Measurements from ENCODE around the gene HYI. TPM values are rescaled to one million over a fixed set of nuclear protein-coding genes. Genes with fewer than 3 reads are reported as not detected.

Gene HYI
- total and polyA plus RNA-seq, 4 donors: 26.9 to 34.9 (median 29.8) TPM

- no peak overlapping the region for H3K4me3 ChIP-seq (ENCODE audit: low read depth in 1 of 3, low read length in 3 of 3)
- TF ChIP-seq REST (IDR thresholded peaks at IDR 0.05): no peak
- no peak for TF ChIP-seq HNF4G (IDR thresholded peaks at IDR 0.05)
- no peak for TF ChIP-seq EGR1 (IDR thresholded peaks at IDR 0.05; ENCODE audit: low read depth in 2 of 2)
- no peak for TF ChIP-seq GABPA (IDR thresholded peaks at IDR 0.05 in 1 of 2, conservative IDR thresholded peaks at IDR 0.05 in 1 of 2)
- no peaks in the 10 kb centered on the region for H3K36me3 ChIP-seq (ENCODE audit: control insufficient read depth in 4 of 4, insufficient read depth in 3 of 4, low read depth in 1 of 4, low read length in 3 of 4)
- H3K27ac ChIP-seq (ENCODE audit: low read depth in 1 of 2, low read length in 2 of 2): no peak overlapping the region
- no peak for DNase-seq (ENCODE audit: low spot score)
- 89% methylated on average over 2 of the region's 2 CpGs for WGBS
- H3K27me3 ChIP-seq (ENCODE audit: control insufficient read depth in 4 of 4, insufficient read depth in 4 of 4, low read length in 3 of 4): no peaks in the 10 kb centered on the region
- H3K9ac ChIP-seq (ENCODE audit: low read depth in 1 of 2, low read length in 2 of 2): no peak overlapping the region
- H3K9me3 ChIP-seq (ENCODE audit: control insufficient read depth in 4 of 4, low read length in 3 of 4): peaks cover 0 to 8% (median 0%) of the 10 kb centered on the region in 4 donors
- no peaks in the 10 kb centered on the region for H3K4me1 ChIP-seq (ENCODE audit: control insufficient read depth in 4 of 4, insufficient read depth in 4 of 4, low read length in 3 of 4)
Observed at GRCh38 chr1:43484367-43484766, 30.6 kb upstream of the HYI start.

- no peak overlapping the region for H3K4me3 ChIP-seq (ENCODE audit: low read depth in 1 of 3, low read length in 3 of 3)
- H3K27me3 ChIP-seq (ENCODE audit: control insufficient read depth in 4 of 4, insufficient read depth in 4 of 4, low read length in 3 of 4): no peaks in the 10 kb centered on the region
- H3K27ac ChIP-seq (ENCODE audit: low read depth in 1 of 2, low read length in 2 of 2): no peak overlapping the region
- H3K36me3 ChIP-seq (ENCODE audit: control insufficient read depth in 4 of 4, insufficient read depth in 3 of 4, low read depth in 1 of 4, low read length in 3 of 4): no peaks in the 10 kb centered on the region
- no peaks in the 10 kb centered on the region for H3K4me1 ChIP-seq (ENCODE audit: control insufficient read depth in 4 of 4, insufficient read depth in 4 of 4, low read length in 3 of 4)
- 84% methylated on average over 1 of the region's 1 CpG for WGBS
- TF ChIP-seq HNF4G (IDR thresholded peaks at IDR 0.05) (no peak), REST (IDR thresholded peaks at IDR 0.05) (no peak), ZBTB33 (IDR thresholded peaks at IDR 0.05) (no peak), FOXA2 (IDR thresholded peaks at IDR 0.05) (no peak)
- no peaks in the 10 kb centered on the region for H3K9me3 ChIP-seq (ENCODE audit: control insufficient read depth in 4 of 4, low read length in 3 of 4)
- no peak overlapping the region for H3K9ac ChIP-seq (ENCODE audit: low read depth in 1 of 2, low read length in 2 of 2)
- no peak for DNase-seq (ENCODE audit: low spot score)
Observed at GRCh38 chr1:43482215-43482614, 28.5 kb upstream of the HYI start.

- Histone ChIP-seq H3K9ac (ENCODE audit: low read depth in 1 of 2, low read length in 2 of 2) (no peak overlapping the region), H3K27me3 (ENCODE audit: control insufficient read depth in 4 of 4, insufficient read depth in 4 of 4, low read length in 3 of 4) (no peaks in the 10 kb centered on the region), H3K4me3 (ENCODE audit: low read depth in 1 of 3, low read length in 3 of 3) (no peak overlapping the region), H3K9me3 (ENCODE audit: control insufficient read depth in 4 of 4, low read length in 3 of 4) (no peaks in the 10 kb centered on the region), H3K36me3 (ENCODE audit: control insufficient read depth in 4 of 4, insufficient read depth in 3 of 4, low read depth in 1 of 4, low read length in 3 of 4) (no peaks in the 10 kb centered on the region), H3K4me1 (ENCODE audit: control insufficient read depth in 4 of 4, insufficient read depth in 4 of 4, low read length in 3 of 4) (no peaks in the 10 kb centered on the region), H3K27ac (ENCODE audit: low read depth in 1 of 2, low read length in 2 of 2) (no peak overlapping the region)
- DNase-seq (ENCODE audit: low spot score): no peak
- 89% methylated on average over 2 of the region's 2 CpGs for WGBS
- no peak for TF ChIP-seq SP1 (IDR thresholded peaks at IDR 0.05)
- TF ChIP-seq TAF1 (conservative IDR thresholded peaks at IDR 0.05): no peak
- TF ChIP-seq RAD21 (IDR thresholded peaks at IDR 0.05): no peak
- no peak for TF ChIP-seq FOXA2 (IDR thresholded peaks at IDR 0.05)
- TF ChIP-seq EGR1 (IDR thresholded peaks at IDR 0.05; ENCODE audit: low read depth in 2 of 2): no peak
- no peak for TF ChIP-seq ZBTB33 (IDR thresholded peaks at IDR 0.05)
Observed at GRCh38 chr1:43481491-43481890, 27.8 kb upstream of the HYI start.

All from liver (tissue), 9 donors.